ENCODE data around the gene CD6.

- no peak for TF ChIP-seq CTCF (IDR thresholded peaks at IDR 0.05)
- no peak for TF ChIP-seq POLR2A (IDR thresholded peaks at IDR 0.05)
These were observed 46.3 kb upstream of the CD6 start for GRCh38 chr11:60924906-60925853.
